ENCODE data around the gene COL13A1.

COL13A1 gene

GRCh38 chr10:69800665-69801064 lies 1.0 kb upstream of the COL13A1 start:
- TF ChIP-seq CTCF (IDR thresholded peaks at IDR 0.05; ENCODE audit: low read depth, low read length, missing control alignments): no peak
- H3K4me3 ChIP-seq (ENCODE audit: low read depth, low read length): no peak overlapping the region
- DNase-seq (ENCODE audit: low read depth): no peak

- peak; percentile 57 for TF ChIP-seq CTCF (IDR thresholded peaks at IDR 0.05; ENCODE audit: low read depth, low read length, missing control alignments)
- H3K4me3 ChIP-seq (ENCODE audit: low read depth, low read length): no peak overlapping the region
- DNase-seq (ENCODE audit: low read depth): no peak
Measured at GRCh38 chr10:69801094-69801433, 642 bp upstream of the COL13A1 start.

GRCh38 chr10:69802424-69803161 lies 887 bp downstream of the COL13A1 start:
- DNase-seq (ENCODE audit: low read depth): no peak
- no peak overlapping the region for H3K4me3 ChIP-seq (ENCODE audit: low read depth, low read length)
- no peak for TF ChIP-seq CTCF (IDR thresholded peaks at IDR 0.05; ENCODE audit: low read depth, low read length, missing control alignments)

- no peak overlapping the region for H3K4me3 ChIP-seq (ENCODE audit: low read depth, low read length)
- TF ChIP-seq CTCF (IDR thresholded peaks at IDR 0.05; ENCODE audit: low read depth, low read length, missing control alignments): no peak
- no peak for DNase-seq (ENCODE audit: low read depth)
Measured at GRCh38 chr10:69803809-69804208, 2.1 kb downstream of the COL13A1 start.

- no peak for DNase-seq (ENCODE audit: low read depth)
- no peak overlapping the region for H3K4me3 ChIP-seq (ENCODE audit: low read depth, low read length)
- no peak for TF ChIP-seq CTCF (IDR thresholded peaks at IDR 0.05; ENCODE audit: low read depth, low read length, missing control alignments)
Measured at GRCh38 chr10:69804775-69805174, 3.1 kb downstream of the COL13A1 start.

GRCh38 chr10:69807122-69807521 lies 5.4 kb downstream of the COL13A1 start:
- TF ChIP-seq CTCF (IDR thresholded peaks at IDR 0.05; ENCODE audit: low read depth, low read length, missing control alignments): no peak
- no peak overlapping the region for H3K4me3 ChIP-seq (ENCODE audit: low read depth, low read length)
- DNase-seq (ENCODE audit: low read depth): no peak

GRCh38 chr10:69807696-69808095 lies 6.0 kb downstream of the COL13A1 start:
- DNase-seq (ENCODE audit: low read depth): no peak

More at GRCh38 chr10:69807696-69808095, 6.0 kb downstream of the COL13A1 start:
- no peak overlapping the region for H3K4me3 ChIP-seq (ENCODE audit: low read depth, low read length)
- no peak for TF ChIP-seq CTCF (IDR thresholded peaks at IDR 0.05; ENCODE audit: low read depth, low read length, missing control alignments)

Measured in GM12864 (cell line).